Tibial nerve (tissue), 3 donors: ENCODE measurements around the gene DPYSL4.

Experiments
- POLR2A ChIP-seq, 2 donors: fragments of 450-650 bp; IDR thresholded peaks; one replicate each; pipeline ENCODE4 v1.6.1; 2017; ENCODE audit warnings: antibody characterized with exemption in 2 of 2, mild to moderate bottlenecking in 2 of 2, moderate library complexity in 2 of 2
- TF ChIP-seq, protein P1 (sequence below), 5 experiments: fragments of 200-600 bp in 3 of 5; fragments of 450-650 bp in 2 of 5; sonication (generic) in 3 of 5; IDR thresholded peaks; one replicate each; pipeline ENCODE4 v1.5.1; 2016 to 2019; ENCODE audit warnings: antibody characterized with exemption in 5 of 5, mild to moderate bottlenecking in 3 of 5, moderate library complexity in 2 of 5

DNA sequence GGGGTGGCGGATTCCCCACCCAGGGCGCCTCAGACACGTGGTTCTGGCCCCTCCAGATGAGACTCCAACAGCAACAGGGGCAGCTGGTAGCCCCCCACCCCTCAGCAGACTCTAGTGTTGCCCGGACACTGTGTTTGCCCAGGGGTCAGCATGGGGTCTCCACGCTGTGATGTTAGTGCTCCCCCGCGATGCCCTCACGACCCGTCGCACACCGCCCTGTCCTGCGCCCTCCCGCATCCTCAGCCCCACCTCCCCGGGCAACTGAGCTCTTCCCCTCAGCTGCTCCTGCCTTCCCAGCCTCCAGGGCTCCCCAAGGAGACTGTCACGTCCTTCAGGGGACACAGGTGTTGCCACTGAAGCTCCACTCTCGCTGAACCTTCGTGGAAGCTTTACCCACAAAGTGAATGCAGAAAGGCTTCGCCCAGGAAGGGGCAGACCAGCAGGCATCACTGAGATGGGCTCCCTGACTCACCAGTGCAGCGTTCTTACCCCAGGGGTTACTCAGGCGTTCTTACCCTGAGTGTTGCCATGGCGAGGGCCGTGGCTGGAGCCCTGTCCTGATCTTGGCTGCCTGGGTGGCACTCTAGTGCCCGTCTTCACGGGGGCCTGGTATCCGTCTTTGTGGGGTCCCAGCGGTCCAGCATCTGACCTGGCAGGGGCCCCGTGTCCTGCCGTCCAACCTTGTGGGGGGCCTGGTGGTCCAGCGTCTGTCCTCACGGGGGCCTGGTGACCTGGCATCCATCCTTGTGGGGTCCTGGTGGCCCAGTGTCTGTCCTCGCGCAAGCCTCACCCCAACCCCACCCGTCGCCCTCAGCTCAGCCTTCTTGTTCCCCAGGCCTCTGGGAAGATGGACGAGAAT lies 14.6 kb downstream of the DPYSL4 start:
- TF ChIP-seq, protein P1, sequence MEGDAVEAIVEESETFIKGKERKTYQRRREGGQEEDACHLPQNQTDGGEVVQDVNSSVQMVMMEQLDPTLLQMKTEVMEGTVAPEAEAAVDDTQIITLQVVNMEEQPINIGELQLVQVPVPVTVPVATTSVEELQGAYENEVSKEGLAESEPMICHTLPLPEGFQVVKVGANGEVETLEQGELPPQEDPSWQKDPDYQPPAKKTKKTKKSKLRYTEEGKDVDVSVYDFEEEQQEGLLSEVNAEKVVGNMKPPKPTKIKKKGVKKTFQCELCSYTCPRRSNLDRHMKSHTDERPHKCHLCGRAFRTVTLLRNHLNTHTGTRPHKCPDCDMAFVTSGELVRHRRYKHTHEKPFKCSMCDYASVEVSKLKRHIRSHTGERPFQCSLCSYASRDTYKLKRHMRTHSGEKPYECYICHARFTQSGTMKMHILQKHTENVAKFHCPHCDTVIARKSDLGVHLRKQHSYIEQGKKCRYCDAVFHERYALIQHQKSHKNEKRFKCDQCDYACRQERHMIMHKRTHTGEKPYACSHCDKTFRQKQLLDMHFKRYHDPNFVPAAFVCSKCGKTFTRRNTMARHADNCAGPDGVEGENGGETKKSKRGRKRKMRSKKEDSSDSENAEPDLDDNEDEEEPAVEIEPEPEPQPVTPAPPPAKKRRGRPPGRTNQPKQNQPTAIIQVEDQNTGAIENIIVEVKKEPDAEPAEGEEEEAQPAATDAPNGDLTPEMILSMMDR (IDR thresholded peaks at IDR 0.05) = no peak
- no peak for TF ChIP-seq POLR2A (IDR thresholded peaks at IDR 0.05)
